GM12864 (cell line): ENCODE data around the gene APIP.

Source experiments
- DNase-seq: peaks from one replicate; pipeline ENCODE4 v3.0.0-alpha.2; 2011; ENCODE audit warnings: low read depth
- H3K4me3 ChIP-seq: 2 replicates; pipeline ENCODE4 v1.5.1; 2011; ENCODE audit warnings: mild to moderate bottlenecking, low read depth, low read length, control low read depth
- TF ChIP-seq, protein P1 (sequence below): IDR thresholded peaks from 2 replicates; pipeline ENCODE4 v1.5.1; 2011; ENCODE audit warnings: low read depth, mild to moderate bottlenecking, moderate library complexity, low read length, control low read depth, inconsistent platforms; ENCODE audit errors: missing control alignments

APIP gene

DNA sequence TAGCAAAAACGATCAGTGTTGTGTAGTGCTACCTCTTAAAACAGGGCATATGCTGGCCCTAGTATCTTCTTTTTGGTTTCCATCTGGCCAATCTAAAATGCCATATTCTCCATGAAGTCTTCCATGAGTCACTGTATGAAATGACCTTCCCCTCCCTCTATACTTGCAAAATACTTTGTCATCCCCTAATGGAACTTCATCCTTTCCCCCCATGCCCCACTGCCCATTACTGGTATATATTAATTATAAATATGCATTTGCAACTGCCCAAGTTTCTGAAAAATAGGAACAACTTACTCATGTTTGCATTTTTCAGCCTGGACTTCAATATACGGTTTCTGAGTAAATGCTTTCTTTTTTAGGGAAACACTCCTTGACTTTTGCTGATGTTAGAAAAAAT is 4.5 kb downstream of the APIP start:
- H3K4me3 ChIP-seq = no peak overlapping the region
- TF ChIP-seq, protein P1, sequence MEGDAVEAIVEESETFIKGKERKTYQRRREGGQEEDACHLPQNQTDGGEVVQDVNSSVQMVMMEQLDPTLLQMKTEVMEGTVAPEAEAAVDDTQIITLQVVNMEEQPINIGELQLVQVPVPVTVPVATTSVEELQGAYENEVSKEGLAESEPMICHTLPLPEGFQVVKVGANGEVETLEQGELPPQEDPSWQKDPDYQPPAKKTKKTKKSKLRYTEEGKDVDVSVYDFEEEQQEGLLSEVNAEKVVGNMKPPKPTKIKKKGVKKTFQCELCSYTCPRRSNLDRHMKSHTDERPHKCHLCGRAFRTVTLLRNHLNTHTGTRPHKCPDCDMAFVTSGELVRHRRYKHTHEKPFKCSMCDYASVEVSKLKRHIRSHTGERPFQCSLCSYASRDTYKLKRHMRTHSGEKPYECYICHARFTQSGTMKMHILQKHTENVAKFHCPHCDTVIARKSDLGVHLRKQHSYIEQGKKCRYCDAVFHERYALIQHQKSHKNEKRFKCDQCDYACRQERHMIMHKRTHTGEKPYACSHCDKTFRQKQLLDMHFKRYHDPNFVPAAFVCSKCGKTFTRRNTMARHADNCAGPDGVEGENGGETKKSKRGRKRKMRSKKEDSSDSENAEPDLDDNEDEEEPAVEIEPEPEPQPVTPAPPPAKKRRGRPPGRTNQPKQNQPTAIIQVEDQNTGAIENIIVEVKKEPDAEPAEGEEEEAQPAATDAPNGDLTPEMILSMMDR = no peak
- no peak for DNase-seq

DNA sequence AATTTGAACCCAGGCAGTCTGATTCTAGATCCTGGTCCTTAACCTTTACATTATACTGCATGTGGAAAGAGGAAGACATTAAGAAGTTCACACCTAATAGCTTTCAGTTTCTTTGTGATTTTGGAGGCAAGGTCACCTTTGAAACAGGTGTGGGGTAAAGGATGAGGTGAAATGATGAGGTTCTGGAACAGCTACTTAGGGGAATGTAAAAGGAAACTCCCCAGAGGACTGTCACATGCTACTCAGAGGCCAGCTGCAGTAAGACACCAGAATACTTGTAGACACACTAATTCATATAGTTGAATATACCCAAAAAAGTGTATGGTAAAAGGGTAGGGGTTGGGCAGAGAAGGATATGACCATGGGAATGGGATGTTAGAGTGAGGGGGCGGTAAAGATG is 5.4 kb downstream of the APIP start:
- no peak for DNase-seq
- no peak overlapping the region for H3K4me3 ChIP-seq
- TF ChIP-seq, protein P1 = no peak

DNA sequence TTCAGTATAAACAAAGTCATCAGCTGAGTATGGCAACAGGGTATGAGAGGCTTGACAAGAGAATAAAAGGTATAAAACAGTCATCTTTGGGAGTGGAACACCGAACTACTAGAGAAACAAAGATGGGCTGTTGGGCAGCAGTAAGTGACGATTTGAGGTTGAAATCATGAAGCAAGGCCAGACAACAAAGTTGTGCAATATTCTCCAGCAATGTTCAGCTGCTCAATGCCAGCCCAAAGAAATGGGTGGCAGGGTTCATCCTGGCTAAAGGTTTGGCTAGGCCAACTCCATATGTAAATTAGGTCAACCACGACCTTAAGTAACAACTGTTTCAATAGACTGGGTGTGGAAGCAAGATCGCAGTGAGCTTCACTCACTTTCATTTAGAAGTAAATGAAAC is 6.2 kb downstream of the APIP start:
- no peak for DNase-seq
- TF ChIP-seq, protein P1 = no peak
- no peak overlapping the region for H3K4me3 ChIP-seq

DNA sequence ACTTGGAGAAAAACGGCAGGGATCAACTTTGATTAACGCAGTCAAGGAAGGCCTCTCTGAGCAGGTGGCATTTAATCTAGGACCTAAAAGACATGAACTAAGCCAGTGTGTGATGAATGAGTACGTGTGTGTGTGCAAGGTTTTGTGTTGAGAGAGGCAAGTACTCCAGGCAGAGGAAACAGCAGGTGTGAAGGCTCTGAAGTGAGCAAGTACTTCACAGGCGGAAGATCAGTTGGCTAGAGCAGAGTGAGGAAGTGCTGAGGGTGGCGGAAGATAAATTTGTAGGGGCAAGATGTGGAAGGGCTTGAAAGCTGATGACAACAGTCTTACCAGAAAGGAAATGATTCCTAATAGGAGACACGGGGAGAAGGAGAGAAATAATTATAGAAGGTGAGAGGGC is 6.8 kb downstream of the APIP start:
- no peak overlapping the region for H3K4me3 ChIP-seq
- DNase-seq = no peak
- TF ChIP-seq, protein P1 = no peak

DNA sequence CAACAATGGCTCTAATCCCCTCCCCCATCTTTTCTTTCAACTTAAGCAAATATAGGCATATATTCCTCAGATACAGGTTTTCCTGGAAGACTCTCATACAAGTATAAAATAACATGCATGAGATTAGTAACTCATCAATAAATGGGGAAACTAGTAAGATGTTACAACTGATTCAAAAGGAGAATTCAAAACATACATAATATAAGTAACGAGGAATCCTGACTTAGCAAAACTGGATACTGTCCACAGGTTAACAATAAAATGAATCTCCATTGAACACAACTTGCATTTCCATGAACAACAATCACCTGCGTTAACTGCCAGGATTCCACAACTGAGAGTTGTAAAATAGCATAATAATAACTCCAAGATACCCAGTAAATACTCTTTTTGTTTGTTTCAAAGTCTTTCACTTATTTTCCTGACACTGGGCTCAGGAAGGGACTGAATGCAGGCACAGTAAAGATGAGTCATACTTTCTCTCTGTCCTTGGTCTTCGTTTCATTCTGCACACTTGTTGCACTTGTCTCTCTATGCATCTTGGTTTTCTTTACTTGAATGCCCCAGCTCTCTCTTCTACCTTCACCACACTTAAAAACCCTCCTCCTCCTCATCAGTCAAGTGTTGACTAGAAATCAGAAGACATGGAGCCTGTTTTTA is 8.1 kb downstream of the APIP start:
- TF ChIP-seq, protein P1 = no peak
- DNase-seq = no peak
- H3K4me3 ChIP-seq = no peak overlapping the region

- no peak overlapping the region for H3K4me3 ChIP-seq
- TF ChIP-seq, protein P1 = no peak
- DNase-seq = no peak
Measured at GRCh38 chr11:34905666-34906065, 10.5 kb downstream of the APIP start.

GRCh38 chr11:34904421-34904955 is 11.7 kb downstream of the APIP start:
- no peak for DNase-seq
- no peak overlapping the region for H3K4me3 ChIP-seq
- TF ChIP-seq, protein P1 = no peak
